PC-3 (cell line): ENCODE results near the gene BCAS1.

Source experiments
- CTCF ChIP-seq: fragments of 300-600 bp; sonication (generic); conservative IDR thresholded peaks from 2 replicates; pipeline ENCODE4 v1.5.1; 2017; ENCODE audit warnings: antibody characterized with exemption, low read depth, mild to moderate bottlenecking, low read length
- EZH2 ChIP-seq: fragments of 300-600 bp; sonication (generic); IDR thresholded peaks from one replicate; pipeline ENCODE4 v1.6.1; 2017; ENCODE audit warnings: antibody characterized with exemption, mild to moderate bottlenecking, low read length; ENCODE audit not compliant: unreplicated experiment
- EZH2phosphoT487 ChIP-seq: fragments of 300-600 bp; sonication (generic); IDR thresholded peaks from 2 replicates; pipeline ENCODE4 v1.6.1; 2018; ENCODE audit warnings: mild to moderate bottlenecking, antibody characterized with exemption, low read length, borderline replicate concordance

GRCh38 chr20:53971096-53971683, 99.2 kb downstream of the BCAS1 start:
- TF ChIP-seq CTCF: no peak
- no peak for TF ChIP-seq EZH2
- no peak for TF ChIP-seq EZH2phosphoT487
